ENCODE results near the gene MAP2K7.

DNA sequence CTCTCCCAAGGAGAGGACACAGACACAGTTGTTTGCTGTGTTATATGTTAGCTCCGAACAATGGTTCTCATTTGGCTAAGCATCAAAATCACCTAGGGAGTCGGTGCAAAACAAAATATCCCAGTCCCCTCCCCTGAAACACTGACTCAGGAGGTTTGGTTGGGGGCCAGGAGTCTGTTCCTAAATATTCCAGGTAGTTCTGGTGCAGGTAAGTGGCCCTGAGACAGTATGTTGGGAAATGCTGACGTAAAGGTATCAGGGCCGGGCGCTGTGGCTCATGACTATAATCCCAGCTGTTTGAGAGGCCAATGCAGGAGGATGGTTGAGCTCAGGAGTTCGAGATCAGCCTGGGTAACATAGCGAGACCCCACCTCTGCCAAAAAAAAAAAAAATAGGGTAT, 2.3 kb upstream of the MAP2K7 start:
- TF ChIP-seq EZH2phosphoT487 (IDR thresholded peaks at IDR 0.05; ENCODE audit: borderline replicate concordance) (no peak), POLR2A (IDR thresholded peaks at IDR 0.05; ENCODE audit: borderline replicate concordance, extremely low read depth, insufficient read depth, insufficient read length) (no peak), ZNF274 (IDR thresholded peaks at IDR 0.05; ENCODE audit: low read depth, low read length) (no peak), RAD21 (IDR thresholded peaks at IDR 0.05; ENCODE audit: low read depth) (no peak), REST (IDR thresholded peaks at IDR 0.05; ENCODE audit: low read depth) (no peak), EZH2 (IDR thresholded peaks at IDR 0.05) (no peak), CEBPB (IDR thresholded peaks at IDR 0.05; ENCODE audit: low read depth) (no peak), JUND (IDR thresholded peaks at IDR 0.05) (no peak)
- TF ChIP-seq, protein P1, sequence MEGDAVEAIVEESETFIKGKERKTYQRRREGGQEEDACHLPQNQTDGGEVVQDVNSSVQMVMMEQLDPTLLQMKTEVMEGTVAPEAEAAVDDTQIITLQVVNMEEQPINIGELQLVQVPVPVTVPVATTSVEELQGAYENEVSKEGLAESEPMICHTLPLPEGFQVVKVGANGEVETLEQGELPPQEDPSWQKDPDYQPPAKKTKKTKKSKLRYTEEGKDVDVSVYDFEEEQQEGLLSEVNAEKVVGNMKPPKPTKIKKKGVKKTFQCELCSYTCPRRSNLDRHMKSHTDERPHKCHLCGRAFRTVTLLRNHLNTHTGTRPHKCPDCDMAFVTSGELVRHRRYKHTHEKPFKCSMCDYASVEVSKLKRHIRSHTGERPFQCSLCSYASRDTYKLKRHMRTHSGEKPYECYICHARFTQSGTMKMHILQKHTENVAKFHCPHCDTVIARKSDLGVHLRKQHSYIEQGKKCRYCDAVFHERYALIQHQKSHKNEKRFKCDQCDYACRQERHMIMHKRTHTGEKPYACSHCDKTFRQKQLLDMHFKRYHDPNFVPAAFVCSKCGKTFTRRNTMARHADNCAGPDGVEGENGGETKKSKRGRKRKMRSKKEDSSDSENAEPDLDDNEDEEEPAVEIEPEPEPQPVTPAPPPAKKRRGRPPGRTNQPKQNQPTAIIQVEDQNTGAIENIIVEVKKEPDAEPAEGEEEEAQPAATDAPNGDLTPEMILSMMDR (IDR thresholded peaks at IDR 0.05 in 2 of 3, conservative IDR thresholded peaks at IDR 0.05 in 1 of 3; ENCODE audit: borderline replicate concordance in 1 of 3, insufficient read depth in 1 of 3, low read depth in 2 of 3, low read length in 2 of 3): no peak

All from HCT116 (cell line).